ENCODE data around the gene ATF6. TPM values are rescaled to one million over a fixed set of nuclear protein-coding genes. Genes with fewer than 3 reads are reported as not detected.

Gene ATF6
- total RNA-seq, 1 donor from 2014 or later: 76.2 TPM

DNA sequence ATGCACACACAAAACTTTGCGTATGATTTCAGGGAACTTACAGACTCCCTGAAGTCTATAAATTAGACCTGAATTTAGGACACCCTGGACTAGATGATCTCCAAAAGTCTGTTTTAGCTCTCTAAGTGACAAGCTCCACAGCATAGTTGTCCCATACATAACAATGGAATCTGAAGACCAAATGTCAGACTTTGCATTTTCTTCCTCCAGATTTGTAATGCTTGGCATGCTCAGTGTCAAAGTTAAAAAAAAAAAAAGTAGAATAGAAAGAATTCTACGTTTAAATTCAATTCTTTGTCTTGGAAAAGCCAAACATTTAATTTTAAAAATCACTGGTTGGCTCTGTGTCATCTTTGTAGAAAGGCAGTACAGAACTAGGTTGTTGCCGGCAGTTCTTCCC lies 190.8 kb downstream of the ATF6 start:
- DNase-seq (ENCODE audit: low read depth in 2 of 2): no peak

DNA sequence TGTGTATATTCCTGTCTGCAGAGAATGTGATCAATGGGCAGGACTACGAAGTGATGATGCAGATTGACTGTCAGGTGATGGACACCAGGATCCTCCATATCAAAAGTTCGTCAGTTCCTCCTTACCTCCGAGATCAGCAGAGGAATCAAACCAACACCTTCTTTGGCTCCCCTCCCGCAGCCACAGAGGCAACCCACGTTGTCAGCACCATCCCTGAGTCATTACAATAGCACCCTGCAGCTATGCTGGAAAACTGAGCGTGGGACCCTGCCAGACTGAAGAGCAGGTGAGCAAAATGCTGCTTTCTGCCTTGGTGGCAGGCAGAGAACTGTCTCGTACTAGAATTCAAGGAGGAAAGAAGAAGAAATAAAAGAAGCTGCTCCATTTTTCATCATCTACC lies 192.3 kb downstream of the ATF6 start:
- DNase-seq (ENCODE audit: low read depth in 2 of 2): no peak

DNA sequence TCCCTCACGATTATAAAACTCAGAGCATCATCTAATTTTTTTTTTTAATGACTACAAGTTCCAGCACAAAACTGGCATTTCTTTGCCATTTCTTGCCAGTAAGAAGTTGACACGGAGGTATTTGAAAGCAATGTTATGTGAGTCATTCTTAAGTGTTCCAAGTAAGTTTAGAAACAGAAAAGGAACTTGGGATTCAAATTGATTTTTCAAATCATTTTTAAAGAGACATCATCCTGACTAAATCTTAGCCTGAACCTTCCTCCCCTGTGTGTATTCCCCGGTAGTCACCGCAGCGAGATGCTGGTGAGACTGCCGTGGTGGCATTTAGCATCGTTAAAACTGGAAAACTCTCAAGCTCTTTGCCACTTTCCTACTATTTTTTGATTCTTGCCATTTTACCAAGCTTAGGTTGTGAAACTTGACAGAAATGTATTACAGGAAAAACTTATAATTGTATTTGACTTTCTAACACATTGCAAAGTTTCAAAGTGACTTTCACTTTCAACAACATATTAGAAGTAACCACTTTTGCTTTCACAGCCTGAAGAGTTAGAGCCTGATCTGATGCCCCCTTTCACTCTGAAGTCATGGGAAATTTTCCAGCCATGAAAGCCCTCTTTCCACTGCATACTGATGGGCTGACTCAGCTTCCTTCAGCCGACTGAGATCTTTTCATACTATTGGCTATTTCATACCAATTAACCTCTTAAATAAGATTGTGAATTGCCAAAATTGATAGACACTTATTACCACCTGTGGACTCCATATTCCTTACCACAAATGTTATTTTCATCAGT lies 196.2 kb downstream of the ATF6 start:
- peak; percentile 91 to 94 for DNase-seq (ENCODE audit: low read depth in 2 of 2)

DNA sequence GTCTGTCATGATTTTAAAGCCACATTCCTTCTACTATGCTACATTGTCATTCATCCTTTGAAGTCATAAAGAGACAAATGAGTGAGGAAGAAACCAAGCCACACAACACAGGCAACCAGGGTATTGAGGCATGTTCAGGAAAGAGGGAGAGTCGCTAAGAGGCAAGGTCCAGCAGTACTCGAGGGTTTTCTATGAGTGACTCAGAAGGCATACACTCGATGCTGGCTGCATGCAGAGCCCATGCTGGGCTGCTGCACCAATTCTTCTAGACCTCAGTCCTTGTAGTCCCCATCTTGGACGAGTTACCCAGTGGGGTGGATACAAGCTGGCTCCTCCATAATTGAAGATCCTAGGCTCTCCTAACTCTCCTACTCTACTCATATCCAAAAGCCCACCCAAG lies 199.9 kb downstream of the ATF6 start:
- DNase-seq (ENCODE audit: low read depth in 2 of 2): no peak

DNA sequence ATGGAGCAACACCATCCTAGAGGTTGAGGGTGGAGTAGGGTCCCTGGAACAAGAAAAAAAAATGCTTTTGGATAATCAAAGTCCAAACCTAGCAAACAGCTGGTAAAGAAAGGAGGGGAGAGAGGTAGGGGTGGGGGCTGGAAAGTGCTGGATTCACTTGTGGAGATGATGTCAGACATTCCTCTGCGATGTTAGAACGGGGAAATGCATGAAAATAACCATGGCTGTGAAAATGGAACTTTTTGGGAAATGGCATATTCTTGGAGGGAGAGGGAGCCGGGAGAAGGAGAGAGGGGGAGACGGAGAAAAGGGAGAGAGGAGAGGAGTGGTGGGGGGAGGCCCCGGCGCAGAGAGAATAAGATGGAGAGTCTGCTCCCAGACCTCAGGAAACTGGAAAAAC lies 203.9 kb downstream of the ATF6 start:
- DNase-seq (ENCODE audit: low read depth in 2 of 2): no peak

DNA sequence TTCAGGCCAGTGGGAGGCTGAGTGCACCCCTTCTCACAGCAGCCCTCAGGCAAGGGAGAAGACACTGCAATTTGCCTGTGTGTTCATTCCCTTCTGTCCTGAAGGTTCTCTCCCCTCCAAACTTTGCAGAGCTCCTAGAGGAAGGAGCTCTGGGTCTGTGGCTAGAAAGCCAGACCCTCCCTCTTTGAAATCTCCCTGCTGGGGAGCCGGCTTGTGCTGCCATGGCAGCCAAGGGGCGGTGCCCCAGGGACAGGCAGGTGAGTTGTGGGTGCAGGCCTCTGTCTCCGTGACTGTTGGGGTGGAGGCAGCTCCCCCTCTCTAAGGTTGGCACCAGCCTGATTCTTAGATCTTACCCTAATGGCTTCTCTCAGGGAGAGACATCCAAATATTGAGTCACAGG lies 204.5 kb downstream of the ATF6 start:
- no peak for DNase-seq (ENCODE audit: low read depth in 2 of 2)

DNA sequence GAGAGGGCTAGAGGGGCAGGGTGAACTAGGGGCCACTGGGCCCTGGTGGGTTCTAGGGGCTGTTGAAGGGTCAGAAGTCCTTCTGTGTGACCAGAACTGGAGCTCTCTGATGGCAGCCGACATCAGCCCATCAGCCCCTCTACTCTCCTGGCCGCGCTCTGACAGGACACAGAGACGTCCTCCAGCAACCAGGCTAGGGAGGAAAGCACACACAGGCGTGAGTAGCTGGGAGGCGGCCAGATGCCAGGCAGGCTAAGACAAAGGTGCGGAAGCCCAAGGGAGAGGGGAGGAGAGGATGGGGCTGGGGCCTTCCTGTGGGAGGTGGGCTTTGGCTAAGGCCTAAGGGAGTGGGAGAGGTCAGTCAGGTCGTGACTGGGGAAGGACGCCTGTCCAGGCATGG lies 206.7 kb downstream of the ATF6 start:
- DNase-seq (ENCODE audit: low read depth in 2 of 2): no peak

DNA sequence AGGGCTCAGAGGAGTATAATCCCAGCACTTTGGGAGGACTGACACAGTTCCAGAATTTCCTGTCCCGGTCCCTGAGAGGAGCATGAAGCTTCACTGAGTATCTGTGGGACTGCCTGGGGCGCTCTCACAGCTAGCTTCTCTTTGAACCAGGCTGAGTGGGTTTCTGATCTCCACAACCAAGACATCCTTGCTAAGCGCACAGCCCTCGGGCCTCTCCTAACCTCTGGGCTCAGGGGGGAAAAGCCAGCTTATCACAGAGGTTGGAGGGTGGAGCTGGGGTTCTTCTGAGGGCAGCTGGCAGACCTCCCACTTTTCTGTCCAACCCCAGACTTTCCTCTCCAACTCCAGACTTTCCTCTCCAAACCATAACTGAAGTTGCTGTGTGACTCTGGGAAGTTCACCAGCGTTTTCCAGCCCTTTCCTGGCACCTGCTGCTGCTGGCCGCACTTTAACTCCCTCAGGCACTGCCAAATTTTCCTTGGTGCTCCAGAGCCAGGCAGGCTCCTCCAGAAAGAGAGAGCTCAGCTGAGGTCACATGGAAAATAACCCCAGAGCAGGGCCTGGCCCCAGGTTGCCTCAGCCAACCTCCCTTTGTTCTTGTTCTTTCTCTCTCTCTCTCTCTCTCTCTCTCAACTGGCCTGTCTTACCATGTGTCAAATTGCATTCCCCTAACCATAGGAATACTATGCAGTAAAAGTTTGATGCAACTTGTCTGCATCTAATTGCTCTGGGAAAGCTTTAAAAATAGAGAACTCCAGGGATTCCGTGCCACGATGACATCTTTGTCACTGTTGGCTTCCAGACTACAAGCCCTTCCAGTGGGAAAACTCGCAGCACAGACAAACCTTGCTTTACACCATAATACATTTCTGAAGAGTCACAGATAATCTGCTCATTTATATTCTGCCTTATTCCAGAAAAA lies 208.1 kb downstream of the ATF6 start:
- DNase-seq (ENCODE audit: low read depth in 2 of 2): no peak

DNA sequence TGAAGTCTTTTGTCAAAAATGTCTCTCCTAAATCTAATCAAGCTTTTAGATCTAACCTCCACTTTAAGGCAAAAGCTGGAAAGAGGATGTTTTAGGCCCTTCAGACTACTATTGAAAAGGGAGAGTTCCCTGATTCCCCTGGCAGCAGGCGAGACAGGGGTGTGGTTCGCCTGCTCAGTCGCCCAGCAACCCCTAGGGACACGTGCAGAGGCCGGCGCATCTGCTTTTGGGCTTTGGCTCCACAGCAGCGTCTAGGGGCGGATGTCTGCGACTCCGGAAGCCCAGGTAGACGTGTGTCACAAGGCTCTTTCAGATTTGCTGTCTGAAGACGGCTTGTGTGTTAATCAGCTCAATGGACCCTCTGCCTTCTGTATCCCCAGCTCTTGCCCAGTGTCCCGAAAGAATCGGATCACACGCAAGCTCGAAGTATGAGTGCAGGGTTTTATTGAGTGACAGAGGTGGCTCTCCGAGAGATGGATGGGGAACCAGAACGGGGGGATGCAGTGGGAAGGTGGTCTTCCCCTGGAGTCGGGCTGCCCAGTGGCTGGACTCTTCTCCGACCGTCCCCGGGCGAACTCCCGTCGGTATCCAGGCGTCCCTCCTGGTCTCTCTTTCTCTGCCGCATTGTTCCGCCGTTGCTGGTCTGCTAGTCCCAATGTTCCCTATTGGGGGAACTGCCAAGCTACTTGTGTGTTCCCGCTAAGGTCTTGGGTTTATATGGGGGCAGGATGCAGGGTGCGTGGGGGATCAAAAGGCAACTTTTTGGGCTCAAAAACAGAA lies 212.1 kb downstream of the ATF6 start:
- DNase-seq (ENCODE audit: low read depth in 2 of 2): no peak

DNA sequence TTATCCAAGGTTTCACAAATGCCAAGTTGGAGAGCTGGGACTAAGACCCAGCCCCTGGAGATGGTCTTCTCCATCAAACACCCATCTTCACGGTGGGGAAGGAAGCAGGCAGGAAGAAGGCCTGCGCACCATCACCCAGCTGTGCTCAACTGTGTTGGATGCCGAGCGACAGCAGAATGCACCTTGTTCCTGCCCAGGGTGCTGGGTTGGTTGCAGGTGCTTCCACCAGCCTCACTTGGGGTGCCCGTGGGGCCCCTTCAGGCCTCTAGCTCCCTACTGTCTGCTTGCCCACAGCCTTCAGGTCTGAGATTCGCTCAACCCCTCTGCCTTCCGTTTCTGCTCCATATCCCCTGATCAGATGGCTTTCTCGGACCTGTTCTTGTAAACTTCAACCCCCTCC lies 215.0 kb downstream of the ATF6 start:
- DNase-seq (ENCODE audit: low read depth in 2 of 2): no peak

DNA sequence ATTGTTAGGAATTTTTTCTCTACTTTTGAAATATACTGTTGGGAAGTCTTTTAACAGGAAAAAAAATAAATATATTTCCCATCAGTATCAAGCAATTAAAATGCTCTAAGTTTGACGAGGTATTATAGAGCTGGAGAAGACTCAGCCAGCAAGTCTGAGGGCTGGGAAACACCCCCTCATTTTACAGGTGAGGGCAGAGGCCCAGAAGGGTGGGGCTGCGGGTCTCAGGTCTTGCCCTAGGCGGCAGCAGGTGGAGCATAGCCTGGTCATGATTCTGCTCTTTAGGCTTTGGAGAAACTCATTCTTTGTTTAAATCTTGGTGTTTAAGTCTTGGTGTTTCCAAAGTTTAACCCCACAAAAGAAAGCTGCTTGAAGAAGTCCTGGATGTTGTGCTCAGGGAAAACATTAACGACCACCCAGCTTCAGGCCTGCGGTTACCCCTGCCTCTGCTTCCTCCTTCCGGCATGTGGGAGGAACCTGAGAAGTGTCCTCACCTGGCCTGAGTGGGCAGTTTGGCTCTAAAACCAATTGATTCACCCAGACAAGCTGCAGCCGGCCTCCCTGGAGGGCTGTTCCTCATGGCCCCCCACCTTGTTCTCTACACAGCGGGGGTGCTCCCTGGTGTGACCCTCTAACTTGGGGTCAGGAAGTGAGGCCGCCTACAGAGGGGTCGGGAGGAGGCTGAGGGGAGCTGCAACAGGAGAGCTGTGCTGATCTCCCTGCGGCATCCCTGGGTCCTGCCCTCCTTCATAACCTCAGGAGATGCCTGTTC lies 215.8 kb downstream of the ATF6 start:
- no peak for DNase-seq (ENCODE audit: low read depth in 2 of 2)

DNA sequence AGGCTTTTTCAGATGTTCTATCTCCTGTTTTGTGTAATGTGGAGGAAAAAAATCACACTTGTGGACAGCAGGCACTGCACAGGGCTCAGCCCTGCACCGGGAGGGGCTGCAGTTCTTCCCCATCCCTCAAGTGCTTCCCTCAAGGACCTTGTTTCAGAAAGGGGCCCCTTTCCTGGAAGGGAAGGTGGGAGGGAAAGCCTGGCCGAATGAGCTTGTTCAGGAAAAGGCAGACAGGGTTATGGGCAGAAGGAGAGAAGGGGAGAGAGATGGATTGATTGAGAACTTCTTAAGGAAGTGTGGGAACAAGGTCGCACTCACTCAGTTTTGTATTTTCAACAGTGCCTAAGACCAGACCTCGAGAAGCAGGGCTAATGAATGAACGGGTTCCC lies 216.4 kb downstream of the ATF6 start:
- no peak for DNase-seq (ENCODE audit: low read depth in 2 of 2)

DNA sequence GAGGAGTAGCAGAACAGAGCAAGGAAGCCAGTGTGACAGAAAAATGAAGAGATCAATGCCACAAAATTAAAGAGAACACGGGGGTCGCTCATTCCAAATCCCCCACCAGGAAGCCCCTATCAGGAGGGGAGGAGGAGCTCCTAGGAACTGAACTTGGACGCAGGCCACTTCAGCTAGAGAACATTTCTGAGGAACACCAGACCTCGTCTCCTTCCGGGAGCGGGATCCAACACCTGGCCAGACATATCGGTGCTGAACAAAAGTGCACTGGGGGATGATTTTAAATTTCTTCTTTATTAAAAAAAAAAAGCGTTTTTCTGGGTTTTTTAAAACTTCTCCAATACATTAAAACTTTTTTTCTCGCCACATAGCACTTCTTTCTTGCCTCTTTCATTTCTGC lies 216.8 kb downstream of the ATF6 start:
- no peak for DNase-seq (ENCODE audit: low read depth in 2 of 2)

DNA sequence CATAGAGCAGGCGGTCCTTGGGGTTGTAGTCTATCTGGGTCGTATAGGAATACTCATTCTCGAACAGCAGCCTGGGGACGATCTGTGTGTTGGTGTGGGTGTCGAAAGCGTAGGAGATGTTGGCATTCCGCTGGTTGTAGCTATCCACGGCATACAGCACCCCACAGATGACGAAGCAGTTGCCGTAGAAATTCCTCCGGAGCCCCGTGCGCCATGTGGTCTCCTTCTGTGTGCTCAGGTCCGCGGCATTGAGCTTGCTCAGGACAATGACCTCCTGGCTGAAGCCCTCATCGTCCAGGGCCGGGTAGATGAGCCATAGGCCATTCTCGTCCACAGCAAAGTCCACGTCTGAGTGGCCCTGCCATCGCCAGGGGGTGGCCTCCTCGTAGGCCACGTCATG lies 217.6 kb downstream of the ATF6 start:
- no peak for DNase-seq (ENCODE audit: low read depth in 2 of 2)

DNA sequence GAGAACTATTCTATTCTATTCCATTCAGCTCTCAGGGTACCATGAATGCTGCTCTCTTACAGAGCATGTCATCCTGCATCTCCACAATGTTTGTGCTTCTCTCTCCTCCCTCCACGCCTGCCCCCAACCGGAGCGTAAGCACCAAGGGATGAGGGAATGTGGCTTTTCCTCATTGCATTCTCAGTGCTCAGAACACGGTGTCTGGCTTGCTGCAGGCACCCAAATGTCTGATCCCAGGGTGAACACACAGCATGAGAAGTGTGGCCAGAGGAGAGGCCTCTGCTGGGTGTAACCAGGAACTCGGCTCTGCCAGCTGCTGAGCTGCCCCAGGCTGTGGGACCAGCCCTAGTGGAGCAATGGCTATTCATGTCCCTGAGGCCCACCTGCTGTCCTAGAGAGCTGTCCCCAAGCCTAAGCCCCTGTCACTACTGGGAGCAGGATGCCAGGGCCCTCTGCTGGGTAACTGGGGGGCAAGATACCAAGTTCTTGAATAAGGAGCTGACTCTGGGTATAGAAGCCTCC lies 219.2 kb downstream of the ATF6 start:
- no peak for DNase-seq (ENCODE audit: low read depth in 2 of 2)

DNA sequence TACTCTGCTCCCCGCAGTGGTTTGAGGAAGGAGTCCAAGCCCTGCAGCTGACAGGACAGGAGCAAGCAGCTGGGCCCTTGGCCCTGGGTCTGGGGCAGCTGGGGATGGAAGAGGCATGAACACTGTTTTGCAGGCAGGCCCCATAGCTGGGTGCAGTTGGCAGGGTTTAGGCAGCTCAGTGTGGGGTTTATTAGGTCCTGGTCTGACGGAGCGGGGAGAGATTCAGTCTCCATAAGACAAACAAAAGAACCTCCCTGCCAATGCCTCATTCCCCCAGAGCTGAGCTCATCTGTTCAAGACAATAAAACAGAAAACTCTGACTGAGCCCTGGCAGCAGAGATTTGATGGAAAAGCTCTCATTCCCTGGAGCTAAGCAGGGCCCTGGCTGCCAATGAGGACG lies 220.2 kb downstream of the ATF6 start:
- DNase-seq (ENCODE audit: low read depth in 2 of 2): no peak

DNA sequence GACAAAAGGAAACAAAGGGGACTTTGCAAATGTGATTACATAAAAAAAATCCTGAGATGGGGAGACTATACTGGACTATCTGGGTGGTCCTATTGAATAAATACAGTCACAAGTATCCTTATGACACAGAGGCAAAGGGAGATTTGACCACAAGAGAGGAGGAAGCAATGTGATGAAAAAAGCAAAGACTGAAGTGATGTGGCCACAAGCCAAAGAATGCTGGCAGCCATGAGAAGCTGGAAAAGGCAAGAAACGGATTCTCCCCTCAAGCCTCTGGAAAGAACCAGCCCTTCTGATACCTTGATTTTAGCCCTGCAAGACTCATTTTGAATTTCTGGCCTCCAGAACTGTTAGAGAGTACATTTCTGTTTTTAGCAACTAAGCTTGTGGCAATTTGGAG lies 221.2 kb downstream of the ATF6 start:
- no peak for DNase-seq (ENCODE audit: low read depth in 2 of 2)

DNA sequence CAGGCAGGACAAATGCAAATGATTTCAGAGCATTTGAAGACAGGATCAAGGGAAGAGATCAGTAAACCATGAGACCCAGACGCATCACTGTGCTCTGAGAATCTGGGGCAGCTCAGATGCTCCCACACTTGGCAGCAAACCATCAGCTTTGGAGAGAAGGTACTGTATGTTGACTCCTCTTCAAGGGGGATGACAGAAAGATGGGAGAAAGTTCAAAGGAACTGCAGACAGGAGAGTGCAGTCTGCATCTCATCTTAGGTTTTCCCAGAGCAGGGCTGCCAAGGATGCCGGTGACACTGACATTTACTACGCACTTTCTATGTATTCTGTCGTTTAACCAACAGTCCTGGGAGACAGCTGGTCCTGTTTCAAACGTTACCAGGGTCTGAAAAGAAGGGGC lies 221.8 kb downstream of the ATF6 start:
- no peak for DNase-seq (ENCODE audit: low read depth in 2 of 2)

DNA sequence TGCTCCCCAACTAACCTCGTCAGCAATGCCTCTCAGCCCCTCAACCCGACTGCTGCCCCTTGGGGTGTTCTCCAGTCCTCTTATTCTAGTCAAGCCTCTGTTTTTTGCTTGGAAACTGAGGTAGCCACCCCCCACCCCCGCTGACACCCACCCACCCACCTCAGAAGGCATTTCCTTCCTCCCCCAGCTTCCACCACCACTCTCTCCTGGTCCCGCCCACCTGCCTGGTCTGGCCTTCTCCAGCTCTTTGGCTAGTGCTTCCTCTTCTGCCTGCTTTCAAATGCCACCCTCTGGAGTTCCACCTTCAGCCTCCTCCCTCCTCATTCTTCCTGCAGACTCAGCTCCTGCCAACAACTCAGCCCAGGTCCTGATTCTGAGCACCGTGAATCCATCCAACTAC lies 222.3 kb downstream of the ATF6 start:
- DNase-seq (ENCODE audit: low read depth in 2 of 2): no peak

DNA sequence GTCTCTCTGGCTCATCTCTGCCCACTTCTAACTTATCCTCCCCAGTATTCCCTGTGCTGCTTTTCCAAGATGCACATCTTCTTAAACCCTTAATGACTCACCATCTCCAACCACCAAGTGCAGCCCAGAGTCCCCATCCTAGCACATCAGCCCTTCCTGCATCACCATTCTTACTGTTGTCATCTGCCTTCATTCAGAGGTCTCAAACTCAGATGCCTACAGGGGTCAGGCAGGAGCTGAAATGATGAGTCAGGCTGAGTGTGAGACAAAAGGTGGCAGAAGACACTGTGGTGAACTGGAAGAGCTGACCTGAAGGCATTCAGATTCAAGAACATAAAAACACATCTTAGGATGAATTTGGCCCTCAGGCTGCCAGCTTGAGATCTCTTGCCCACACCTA lies 223.0 kb downstream of the ATF6 start:
- DNase-seq (ENCODE audit: low read depth in 2 of 2): no peak

DNA sequence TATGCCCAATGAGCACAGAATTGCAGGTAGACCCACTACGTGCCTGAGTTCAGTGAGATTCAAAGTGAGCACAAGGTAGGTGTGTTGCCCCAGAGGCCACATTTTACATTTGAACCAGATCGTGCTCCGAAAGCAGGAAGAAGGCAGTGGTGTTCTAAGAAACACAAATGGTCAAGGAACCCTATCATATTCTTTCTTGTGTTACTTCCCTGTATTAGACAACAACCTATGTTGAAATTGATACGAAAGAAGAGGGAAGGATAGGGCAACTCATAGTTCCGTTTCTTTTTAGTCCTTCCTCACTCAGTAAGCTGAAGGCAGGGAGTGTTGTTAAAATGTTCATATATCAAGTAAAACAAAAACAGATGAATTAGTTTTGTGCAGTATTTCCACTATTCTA lies 223.7 kb downstream of the ATF6 start:
- DNase-seq (ENCODE audit: low read depth in 2 of 2): no peak
